Astrocyte (in vitro differentiated cells and primary cell): ENCODE results near the gene DMTF1.

Experiments
- EZH2 ChIP-seq: IDR thresholded peaks from 2 replicates; pipeline ENCODE4 v1.6.1; 2012; ENCODE audit warnings: mild to moderate bottlenecking, low read length, inconsistent platforms; ENCODE audit not compliant: insufficient read depth
- TF ChIP-seq, protein P1 (sequence below): IDR thresholded peaks from 2 replicates; pipeline ENCODE4 v1.5.1; 2011; ENCODE audit warnings: low read depth, mild to moderate bottlenecking, inconsistent platforms, low read length, moderate library complexity; ENCODE audit not compliant: insufficient read depth

DNA sequence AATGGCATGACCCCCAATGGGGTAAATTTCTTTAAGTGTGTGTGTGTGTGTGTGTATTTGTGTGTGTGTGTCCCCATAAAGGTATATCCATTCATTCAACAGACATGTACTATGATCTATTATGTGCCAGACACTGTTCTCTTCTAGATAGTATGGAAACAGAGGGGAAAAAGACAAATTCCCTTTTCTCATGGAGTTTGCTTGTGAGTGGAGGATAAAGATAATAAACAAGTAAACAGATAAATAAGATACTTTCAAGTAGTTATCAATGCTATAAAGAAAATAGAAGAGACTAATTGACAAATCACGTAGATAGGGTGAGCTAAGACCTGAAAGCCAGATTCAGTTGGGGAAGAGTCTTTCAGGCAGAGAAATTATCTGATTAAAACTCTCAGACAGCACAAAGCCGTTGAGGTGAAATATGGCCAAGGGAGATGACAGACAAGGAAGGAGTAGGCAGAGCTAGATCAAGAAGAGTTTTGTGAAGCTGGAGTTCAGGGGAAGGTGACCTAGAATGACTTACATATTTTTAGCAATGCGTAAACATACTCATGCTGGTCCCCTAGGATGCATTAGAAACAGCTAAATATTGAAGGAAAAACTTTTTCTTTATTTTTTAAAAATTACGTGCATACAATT lies 45.2 kb upstream of the DMTF1 start:
- TF ChIP-seq, protein P1, sequence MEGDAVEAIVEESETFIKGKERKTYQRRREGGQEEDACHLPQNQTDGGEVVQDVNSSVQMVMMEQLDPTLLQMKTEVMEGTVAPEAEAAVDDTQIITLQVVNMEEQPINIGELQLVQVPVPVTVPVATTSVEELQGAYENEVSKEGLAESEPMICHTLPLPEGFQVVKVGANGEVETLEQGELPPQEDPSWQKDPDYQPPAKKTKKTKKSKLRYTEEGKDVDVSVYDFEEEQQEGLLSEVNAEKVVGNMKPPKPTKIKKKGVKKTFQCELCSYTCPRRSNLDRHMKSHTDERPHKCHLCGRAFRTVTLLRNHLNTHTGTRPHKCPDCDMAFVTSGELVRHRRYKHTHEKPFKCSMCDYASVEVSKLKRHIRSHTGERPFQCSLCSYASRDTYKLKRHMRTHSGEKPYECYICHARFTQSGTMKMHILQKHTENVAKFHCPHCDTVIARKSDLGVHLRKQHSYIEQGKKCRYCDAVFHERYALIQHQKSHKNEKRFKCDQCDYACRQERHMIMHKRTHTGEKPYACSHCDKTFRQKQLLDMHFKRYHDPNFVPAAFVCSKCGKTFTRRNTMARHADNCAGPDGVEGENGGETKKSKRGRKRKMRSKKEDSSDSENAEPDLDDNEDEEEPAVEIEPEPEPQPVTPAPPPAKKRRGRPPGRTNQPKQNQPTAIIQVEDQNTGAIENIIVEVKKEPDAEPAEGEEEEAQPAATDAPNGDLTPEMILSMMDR, result no peak
- TF ChIP-seq EZH2, result no peak
